GM21737 (cell line): ENCODE results near the gene ZFHX3.
"Not testable (repeated sequence)": the region's sequence is repeated elsewhere in the genome, so short reads cannot be mapped to it uniquely, and the experiment has no call there.

ENCODE experiments used
- ATAC-seq: cut with Tn5 transposase; IDR thresholded peaks from one replicate; pipeline ENCODE4 v1.9.1; 2021; ENCODE audit warnings: mild to moderate bottlenecking, moderate library complexity; ENCODE audit not compliant: unreplicated experiment

ZFHX3 gene, protein sequence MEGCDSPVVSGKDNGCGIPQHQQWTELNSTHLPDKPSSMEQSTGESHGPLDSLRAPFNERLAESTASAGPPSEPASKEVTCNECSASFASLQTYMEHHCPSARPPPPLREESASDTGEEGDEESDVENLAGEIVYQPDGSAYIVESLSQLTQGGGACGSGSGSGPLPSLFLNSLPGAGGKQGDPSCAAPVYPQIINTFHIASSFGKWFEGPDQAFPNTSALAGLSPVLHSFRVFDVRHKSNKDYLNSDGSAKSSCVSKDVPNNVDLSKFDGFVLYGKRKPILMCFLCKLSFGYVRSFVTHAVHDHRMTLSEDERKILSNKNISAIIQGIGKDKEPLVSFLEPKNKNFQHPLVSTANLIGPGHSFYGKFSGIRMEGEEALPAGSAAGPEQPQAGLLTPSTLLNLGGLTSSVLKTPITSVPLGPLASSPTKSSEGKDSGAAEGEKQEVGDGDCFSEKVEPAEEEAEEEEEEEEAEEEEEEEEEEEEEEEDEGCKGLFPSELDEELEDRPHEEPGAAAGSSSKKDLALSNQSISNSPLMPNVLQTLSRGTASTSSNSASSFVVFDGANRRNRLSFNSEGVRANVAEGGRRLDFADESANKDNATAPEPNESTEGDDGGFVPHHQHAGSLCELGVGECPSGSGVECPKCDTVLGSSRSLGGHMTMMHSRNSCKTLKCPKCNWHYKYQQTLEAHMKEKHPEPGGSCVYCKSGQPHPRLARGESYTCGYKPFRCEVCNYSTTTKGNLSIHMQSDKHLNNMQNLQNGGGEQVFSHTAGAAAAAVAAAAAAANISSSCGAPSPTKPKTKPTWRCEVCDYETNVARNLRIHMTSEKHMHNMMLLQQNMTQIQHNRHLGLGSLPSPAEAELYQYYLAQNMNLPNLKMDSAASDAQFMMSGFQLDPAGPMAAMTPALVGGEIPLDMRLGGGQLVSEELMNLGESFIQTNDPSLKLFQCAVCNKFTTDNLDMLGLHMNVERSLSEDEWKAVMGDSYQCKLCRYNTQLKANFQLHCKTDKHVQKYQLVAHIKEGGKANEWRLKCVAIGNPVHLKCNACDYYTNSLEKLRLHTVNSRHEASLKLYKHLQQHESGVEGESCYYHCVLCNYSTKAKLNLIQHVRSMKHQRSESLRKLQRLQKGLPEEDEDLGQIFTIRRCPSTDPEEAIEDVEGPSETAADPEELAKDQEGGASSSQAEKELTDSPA (N-terminal part only)

GRCh38 chr16:73047536-73048291 lies at the start of gene ZFHX3:
Gene ZFHX3, minus strand, starts transcription at chr16:73048128. Its CDS starts 87,983 bp downstream, at chr16:72960145.
- ATAC-seq: peak; percentile 69

- no peak for ATAC-seq
Observed at GRCh38 chr16:73096510-73096909, 48.6 kb upstream of the ZFHX3 start.

DNA sequence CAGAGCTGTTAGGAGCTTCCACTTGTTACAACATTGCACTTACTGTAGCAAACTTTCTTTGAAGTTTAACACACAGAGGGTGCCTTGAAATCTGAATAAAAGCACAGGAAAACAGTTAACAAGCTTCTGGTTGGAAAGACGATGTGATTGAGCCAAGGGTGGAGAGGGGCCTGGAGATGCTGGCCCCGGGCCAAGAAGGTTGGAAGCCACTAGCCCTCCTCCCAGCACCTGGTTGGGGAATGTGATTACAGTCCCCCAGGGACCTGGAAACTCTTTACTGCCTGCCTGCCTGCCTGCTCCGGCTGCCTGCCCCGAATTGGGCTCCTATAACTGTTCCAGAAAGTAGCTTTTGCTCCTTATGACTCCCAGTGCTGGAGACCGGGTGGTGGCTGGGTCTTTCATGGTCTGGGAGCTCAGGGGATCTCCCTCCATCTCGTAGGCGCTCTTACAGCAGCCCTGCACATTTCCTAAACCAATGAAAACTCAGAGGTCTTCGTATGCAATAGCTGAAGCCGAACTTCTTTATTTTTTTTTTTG lies 48.0 kb upstream of the ZFHX3 start:
- ATAC-seq: no peak

- ATAC-seq: no peak
Observed at GRCh38 chr16:73095142-73095820, 47.4 kb upstream of the ZFHX3 start.

DNA sequence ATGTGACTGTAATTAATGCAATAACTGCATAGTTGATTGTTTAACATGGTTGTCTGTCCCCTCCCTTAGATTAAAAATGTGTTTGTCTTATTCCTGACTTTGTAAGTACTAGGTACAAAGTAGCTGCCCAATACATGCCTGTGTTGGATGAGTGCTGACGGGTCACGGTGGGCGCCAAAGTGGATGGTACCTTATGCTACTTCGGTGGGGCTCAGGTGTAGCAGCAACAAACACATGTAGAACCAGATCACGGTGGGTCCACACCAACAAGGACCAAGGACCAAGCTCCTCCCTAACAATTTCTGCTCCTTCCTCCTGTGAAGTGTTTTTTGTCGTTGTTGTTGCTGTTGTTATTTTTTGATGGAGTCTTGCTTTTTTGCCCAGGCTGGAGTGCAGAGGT lies 46.4 kb upstream of the ZFHX3 start:
- ATAC-seq: no peak

DNA sequence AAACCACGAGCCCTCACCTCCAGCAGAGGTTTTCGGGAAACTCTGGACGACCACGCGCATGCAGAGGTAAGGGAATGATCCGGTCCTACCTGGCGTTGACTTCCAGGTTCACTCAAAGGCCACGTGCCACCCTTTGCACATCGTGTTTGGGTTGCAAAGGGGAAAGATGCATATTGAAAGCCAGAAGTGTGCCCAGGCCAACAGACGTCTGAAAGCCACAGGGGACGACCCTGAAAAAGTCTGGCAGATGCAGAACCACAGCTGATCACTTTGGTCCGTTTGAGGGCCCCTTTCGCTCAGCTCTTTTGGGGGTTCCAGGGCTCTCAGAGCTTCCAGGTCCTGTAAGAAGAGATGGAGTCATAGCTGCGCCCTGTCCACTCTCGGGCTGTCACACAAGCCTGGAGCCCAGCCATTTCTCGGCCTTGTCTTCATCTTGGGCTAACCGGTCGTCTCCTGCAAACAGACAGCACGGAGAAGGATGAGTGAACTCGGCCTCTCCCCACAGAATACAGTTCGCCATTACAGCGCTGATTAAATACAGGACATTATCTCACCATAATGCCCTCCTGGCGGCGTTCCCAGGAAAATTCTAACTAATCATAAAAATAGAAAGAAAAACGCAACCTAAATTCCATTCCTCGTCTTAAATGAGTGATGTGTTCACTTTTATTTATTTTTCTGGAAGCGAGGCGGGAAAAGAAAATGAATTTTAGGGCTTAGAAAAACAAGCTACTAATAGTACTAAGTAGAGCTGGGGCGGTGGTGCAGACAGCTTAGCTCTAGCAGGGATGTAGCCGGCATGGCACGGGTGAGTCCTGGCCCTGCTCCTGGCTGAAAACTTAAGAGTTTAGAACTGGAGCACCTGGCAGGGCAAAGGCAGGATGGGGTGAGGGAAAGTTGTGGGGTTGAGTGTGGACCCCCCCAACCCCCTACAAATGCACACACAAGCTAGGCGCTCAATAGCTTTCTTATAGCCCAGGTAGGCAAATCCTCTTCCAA lies 45.5 kb upstream of the ZFHX3 start:
- ATAC-seq: no peak

- ATAC-seq: no peak
Observed at GRCh38 chr16:73092236-73092781, 44.4 kb upstream of the ZFHX3 start.

GRCh38 chr16:73091174-73091573 lies 43.2 kb upstream of the ZFHX3 start:
- no peak for ATAC-seq

DNA sequence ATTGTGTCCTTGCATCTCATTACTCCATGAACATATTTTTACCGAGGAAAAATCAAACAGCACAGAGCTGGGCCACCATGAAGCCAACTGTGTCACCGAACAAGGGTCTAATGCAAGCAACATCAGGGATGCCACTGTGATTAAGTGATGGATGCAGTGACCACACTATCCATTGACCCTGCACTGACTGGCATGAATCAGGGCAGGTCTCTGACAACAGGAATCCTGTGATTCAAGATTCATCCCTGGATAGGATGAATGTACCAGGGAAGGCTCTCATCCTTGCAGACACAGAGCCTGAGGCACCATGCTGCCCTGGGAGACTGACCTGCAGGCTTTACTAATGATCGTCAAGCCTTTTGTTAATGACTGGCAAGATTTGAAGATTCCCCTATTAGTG lies 41.5 kb upstream of the ZFHX3 start:
- ATAC-seq: no peak

DNA sequence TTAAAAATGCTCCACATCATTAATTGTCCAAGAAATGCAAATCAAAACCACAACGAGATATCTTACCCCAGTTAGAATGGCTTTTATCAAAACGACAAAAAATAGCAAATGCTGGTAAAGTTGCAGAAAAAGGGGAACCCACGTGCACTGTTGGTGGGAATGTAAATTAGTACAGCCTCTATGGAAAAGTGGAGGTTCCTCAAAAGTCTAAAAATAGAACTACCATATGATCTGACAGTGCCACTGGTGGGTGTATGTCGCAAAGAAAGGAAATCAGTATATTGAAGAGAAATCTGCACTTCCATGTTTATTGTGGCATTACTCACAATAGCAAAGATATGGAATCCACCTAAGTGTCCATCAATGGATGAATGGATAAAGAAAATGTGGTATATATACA lies 38.2 kb upstream of the ZFHX3 start:
- no peak for ATAC-seq

DNA sequence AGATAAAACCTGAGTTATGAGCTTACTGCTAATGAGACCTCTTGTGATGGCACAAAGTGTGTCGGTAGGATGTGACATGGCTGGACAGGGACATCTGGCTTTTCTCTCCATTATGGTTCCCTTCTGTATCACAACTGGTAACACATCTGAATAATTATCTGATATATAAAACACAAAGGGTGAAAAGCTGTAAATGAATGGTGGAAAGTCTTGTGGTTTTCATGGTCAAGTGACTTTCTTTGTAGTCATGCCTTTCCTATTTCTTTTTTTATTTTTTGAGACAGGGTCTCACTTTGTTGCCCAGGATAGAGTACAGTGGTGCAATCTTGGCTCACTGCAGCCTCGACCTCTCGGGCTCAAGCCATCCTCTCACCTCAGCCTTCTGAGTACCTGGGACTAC lies 35.3 kb upstream of the ZFHX3 start:
- no peak for ATAC-seq

- not testable (repeated sequence) for ATAC-seq
Observed at GRCh38 chr16:73082634-73083051, 34.7 kb upstream of the ZFHX3 start.

DNA sequence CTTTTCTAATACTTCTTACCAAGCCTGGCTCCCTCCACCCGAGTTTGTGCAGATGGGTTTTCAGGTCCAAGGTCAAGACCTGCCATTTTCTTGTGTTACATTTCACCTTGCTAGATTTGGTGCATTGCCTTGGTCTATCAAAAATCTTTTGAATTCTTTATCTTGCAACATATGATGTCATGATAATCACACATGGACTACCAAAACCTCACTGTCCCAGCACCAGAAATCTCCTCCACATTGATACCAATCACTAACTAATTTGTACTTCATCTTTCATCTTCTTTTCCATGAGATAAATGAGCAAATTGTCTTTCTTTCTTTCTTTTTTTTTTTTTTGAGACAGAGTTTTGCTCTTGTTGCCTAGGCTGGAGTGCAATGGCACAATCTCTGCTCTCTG lies 33.0 kb upstream of the ZFHX3 start:
- ATAC-seq: no peak

DNA sequence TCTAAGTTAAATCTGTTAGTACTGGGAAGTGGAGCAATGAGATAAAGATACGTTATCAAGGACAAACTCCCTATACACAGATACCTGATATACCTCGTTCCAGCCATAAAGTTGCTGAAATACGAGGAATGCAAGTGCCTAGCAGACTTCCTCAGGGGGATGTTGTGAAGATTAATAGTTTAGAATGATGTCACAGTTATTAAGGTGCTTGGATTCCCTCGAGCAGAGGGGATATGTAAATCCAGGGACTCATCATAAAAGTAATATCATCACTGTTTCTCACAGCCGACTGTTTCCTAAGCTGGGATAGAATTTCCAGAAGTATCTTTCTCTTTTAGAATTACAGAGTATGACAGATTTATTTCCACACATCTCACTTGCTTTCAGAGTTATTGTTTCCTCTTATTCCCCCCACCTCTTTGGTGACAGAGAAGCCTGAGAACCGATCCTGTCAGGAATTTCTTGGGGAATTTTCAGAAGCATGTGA lies 28.4 kb upstream of the ZFHX3 start:
- no peak for ATAC-seq

DNA sequence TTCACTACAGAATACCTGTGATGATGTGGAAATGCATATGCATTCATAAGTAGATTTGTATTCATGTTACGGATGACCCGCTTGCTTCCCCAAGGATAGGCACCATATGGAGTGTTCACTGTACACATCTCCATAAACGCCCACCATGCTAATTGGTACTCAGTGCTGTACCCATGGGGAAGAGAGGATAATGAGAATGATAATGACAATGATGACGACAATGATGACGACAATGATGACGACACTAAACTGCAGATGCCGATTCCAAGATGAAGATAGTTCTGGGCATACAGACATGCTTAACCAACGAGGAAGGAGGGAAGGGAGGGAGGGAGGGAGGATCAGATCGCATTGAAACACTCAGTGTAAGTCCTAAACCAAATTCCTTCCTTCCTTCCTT lies 26.5 kb upstream of the ZFHX3 start:
- no peak for ATAC-seq

- not testable (repeated sequence) for ATAC-seq
Observed at GRCh38 chr16:73072051-73072450, 24.1 kb upstream of the ZFHX3 start.

DNA sequence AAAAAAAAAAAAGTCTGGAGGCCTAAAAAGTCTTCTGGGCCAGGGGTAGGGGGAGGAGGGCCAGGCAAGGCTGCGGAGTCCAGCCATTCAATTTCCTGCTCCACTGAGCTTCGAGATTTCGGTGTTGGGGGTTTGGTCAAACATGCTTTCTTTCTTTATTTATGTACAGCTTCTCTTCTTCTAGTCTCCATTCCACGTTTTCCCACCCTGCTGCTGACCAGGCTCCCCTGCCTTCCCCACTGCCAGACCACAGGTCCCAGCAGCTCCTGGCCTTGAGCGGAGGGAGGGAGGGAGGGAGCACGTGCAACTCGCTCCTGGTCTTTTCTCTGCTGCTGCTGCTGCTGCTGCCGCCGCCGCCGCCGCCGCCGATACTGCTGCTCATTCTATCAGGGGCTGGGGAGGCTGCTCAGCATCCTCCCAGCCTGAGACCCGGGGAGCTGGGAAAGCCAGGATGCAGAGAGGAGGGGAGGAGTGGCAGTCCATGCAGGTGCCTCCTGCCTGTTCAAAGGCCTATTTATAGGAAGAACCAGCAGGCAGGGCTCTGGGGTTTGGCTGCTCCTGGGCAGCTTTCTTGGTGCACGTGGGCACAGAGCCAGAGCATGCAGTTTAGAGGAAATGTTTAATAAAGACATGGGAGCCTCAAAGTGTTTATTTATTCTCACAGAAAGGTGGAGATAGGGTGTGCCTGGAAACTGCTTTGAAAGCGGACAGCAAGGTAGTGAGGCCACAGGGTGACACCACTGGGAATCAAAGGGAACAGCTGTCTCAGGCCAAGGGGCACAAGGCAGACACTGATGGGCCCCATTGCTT lies 23.4 kb upstream of the ZFHX3 start:
- ATAC-seq: no peak
